SK-N-SH treated with all-trans-retinoic acid at 6 μM for 48 hours (cell line): ENCODE data around the gene EEA1.

Experiments used
- ATAC-seq: fragments of 200-7000 bp; cut with Tn5 transposase; 3 replicates; pipeline ENCODE4 v1.9.1; 2020; ENCODE audit warnings: mild to moderate bottlenecking, moderate library complexity
- BACH2 ChIP-seq: fragments of 250-450 bp; sonication (Bioruptor Pico); IDR thresholded peaks from 2 replicates; pipeline ENCODE4 v1.9.0; 2021; ENCODE audit warnings: mild to moderate bottlenecking, borderline replicate concordance
- CREB5 ChIP-seq: fragments of 250-450 bp; sonication (Bioruptor Pico); IDR thresholded peaks from 2 replicates; pipeline ENCODE4 v1.5.1; 2020; ENCODE audit warnings: low read depth, mild to moderate bottlenecking, moderate library complexity
- CSDC2 ChIP-seq: fragments of 250-450 bp; sonication (Bioruptor Pico); IDR thresholded peaks from 2 replicates; pipeline ENCODE4 v1.5.0; 2020; ENCODE audit warnings: mild to moderate bottlenecking, moderate library complexity
- CSRNP3 ChIP-seq: fragments of 250-450 bp; sonication (Bioruptor Pico); IDR thresholded peaks from 2 replicates; pipeline ENCODE4 v1.5.1; 2021; ENCODE audit warnings: mild to moderate bottlenecking, moderate library complexity
- ESRRG ChIP-seq: fragments of 250-450 bp; sonication (Bioruptor Pico); IDR thresholded peaks from 2 replicates; pipeline ENCODE4 v1.6.1; 2021; ENCODE audit warnings: mild to moderate bottlenecking
- GLIS3 ChIP-seq: fragments of 250-450 bp; sonication (Bioruptor Pico); IDR thresholded peaks from 2 replicates; pipeline ENCODE4 v1.5.0; 2020; ENCODE audit warnings: mild to moderate bottlenecking, moderate library complexity
- ISL1 ChIP-seq: fragments of 250-450 bp; sonication (Bioruptor Pico); IDR thresholded peaks from 2 replicates; pipeline ENCODE4 v2.1.2; 2022; ENCODE audit warnings: mild to moderate bottlenecking, moderate library complexity
- OSR1 ChIP-seq: fragments of 250-450 bp; sonication (Bioruptor Pico); IDR thresholded peaks from 2 replicates; pipeline ENCODE4 v1.8.0; 2022; ENCODE audit warnings: moderate library complexity, mild to moderate bottlenecking, inconsistent platforms
- PATZ1 ChIP-seq: fragments of 250-450 bp; sonication (Bioruptor Pico); IDR thresholded peaks from 2 replicates; pipeline ENCODE4 v1.8.0; 2020; ENCODE audit warnings: mild to moderate bottlenecking, moderate library complexity, borderline replicate concordance
- POU6F1 ChIP-seq: fragments of 250-450 bp; sonication (Bioruptor Pico); IDR thresholded peaks from 2 replicates; pipeline ENCODE4 v1.8.0; 2021; ENCODE audit warnings: low read depth, mild to moderate bottlenecking, moderate library complexity, borderline replicate concordance
- PPARA ChIP-seq: fragments of 250-450 bp; sonication (Bioruptor Pico); IDR thresholded peaks from 2 replicates; pipeline ENCODE4 v1.5.0; 2020; ENCODE audit warnings: mild to moderate bottlenecking, borderline replicate concordance
- RARB ChIP-seq: fragments of 250-450 bp; sonication (Bioruptor Pico); IDR thresholded peaks from 2 replicates; pipeline ENCODE4 v1.8.0; 2021; ENCODE audit warnings: mild to moderate bottlenecking, moderate library complexity
- SNAI2 ChIP-seq: fragments of 250-450 bp; sonication (Bioruptor Pico); IDR thresholded peaks from 2 replicates; pipeline ENCODE4 v1.5.0; 2020; ENCODE audit warnings: mild to moderate bottlenecking, moderate library complexity
- TCF4 ChIP-seq: fragments of 250-450 bp; sonication (Bioruptor Pico); IDR thresholded peaks from 2 replicates; pipeline ENCODE4 v1.8.0; 2021; ENCODE audit warnings: mild to moderate bottlenecking, moderate library complexity, borderline replicate concordance
- TOX ChIP-seq: fragments of 250-450 bp; sonication (Bioruptor Pico); IDR thresholded peaks from 2 replicates; pipeline ENCODE4 v1.8.0; 2021; ENCODE audit warnings: mild to moderate bottlenecking, moderate library complexity, borderline replicate concordance
- TSHZ2 ChIP-seq: fragments of 250-450 bp; sonication (Bioruptor Pico); IDR thresholded peaks from 2 replicates; pipeline ENCODE4 v1.5.0; 2020; ENCODE audit warnings: mild to moderate bottlenecking, moderate library complexity
- ZC3H10 ChIP-seq: fragments of 250-450 bp; sonication (Bioruptor Pico); IDR thresholded peaks from 2 replicates; pipeline ENCODE4 v1.5.1; 2021; ENCODE audit warnings: mild to moderate bottlenecking, moderate library complexity
- ZFP3 ChIP-seq: fragments of 250-450 bp; sonication (Bioruptor Pico); IDR thresholded peaks from 2 replicates; pipeline ENCODE4 v1.5.0; 2020; ENCODE audit warnings: mild to moderate bottlenecking, moderate library complexity
- ZFP30 ChIP-seq: fragments of 450-650 bp; formaldehyde crosslinking; IDR thresholded peaks from 2 replicates; pipeline ENCODE4 v1.5.0; 2022; ENCODE audit warnings: mild to moderate bottlenecking, moderate library complexity
- ZNF565 ChIP-seq: fragments of 450-650 bp; formaldehyde crosslinking; conservative IDR thresholded peaks from 2 replicates; pipeline ENCODE4 v1.5.0; 2020; ENCODE audit warnings: low read depth, mild to moderate bottlenecking, moderate library complexity
- ZNF70 ChIP-seq: fragments of 450-650 bp; formaldehyde crosslinking; IDR thresholded peaks from 2 replicates; pipeline ENCODE4 v1.5.0; 2020; ENCODE audit warnings: mild to moderate bottlenecking, moderate library complexity
- ZNF8 ChIP-seq: fragments of 450-650 bp; formaldehyde crosslinking; IDR thresholded peaks from 2 replicates; pipeline ENCODE4 v1.5.0; 2020; ENCODE audit warnings: mild to moderate bottlenecking, moderate library complexity

EEA1 gene

GRCh38 chr12:92771001-92771400, 158.1 kb downstream of the EEA1 start:
- no peak for ATAC-seq
- no peak for TF ChIP-seq PATZ1 (CRISPR knock-in tag)
- no peak for TF ChIP-seq ZC3H10 (CRISPR knock-in tag)
- no peak for TF ChIP-seq TSHZ2 (CRISPR knock-in tag)
- TF ChIP-seq PPARA (CRISPR knock-in tag), result no peak
- no peak for TF ChIP-seq RARB (CRISPR knock-in tag)
- no peak for TF ChIP-seq ZNF70 (CRISPR knock-in tag)
- TF ChIP-seq ZFP30, result no peak
- no peak for TF ChIP-seq GLIS3 (CRISPR knock-in tag)
- TF ChIP-seq CSDC2 (CRISPR knock-in tag), result no peak
- TF ChIP-seq ESRRG (CRISPR knock-in tag), result no peak
- TF ChIP-seq TOX (CRISPR knock-in tag), result no peak
- no peak for TF ChIP-seq POU6F1 (CRISPR knock-in tag)
- no peak for TF ChIP-seq TCF4 (CRISPR knock-in tag)
- no peak for TF ChIP-seq ZNF8 (CRISPR knock-in tag)
- no peak for TF ChIP-seq ZNF565 (CRISPR knock-in tag)
- no peak for TF ChIP-seq SNAI2 (CRISPR knock-in tag)

GRCh38 chr12:92769124-92769901, 159.8 kb downstream of the EEA1 start:
- no peak for ATAC-seq
- no peak for TF ChIP-seq CREB5 (CRISPR knock-in tag)
- no peak for TF ChIP-seq PPARA (CRISPR knock-in tag)
- TF ChIP-seq ZFP3 (CRISPR knock-in tag), result no peak
- no peak for TF ChIP-seq RARB (CRISPR knock-in tag)

- TF ChIP-seq TOX (CRISPR knock-in tag), result no peak
- TF ChIP-seq ISL1 (CRISPR knock-in tag), result no peak
- no peak for TF ChIP-seq ESRRG (CRISPR knock-in tag)
- no peak for TF ChIP-seq TCF4 (CRISPR knock-in tag)
- no peak for TF ChIP-seq CSRNP3 (CRISPR knock-in tag)
- TF ChIP-seq BACH2 (CRISPR knock-in tag), result no peak
- no peak for TF ChIP-seq RARB (CRISPR knock-in tag)
- no peak for TF ChIP-seq TSHZ2 (CRISPR knock-in tag)
- TF ChIP-seq OSR1 (CRISPR knock-in tag), result no peak
- no peak for TF ChIP-seq PPARA (CRISPR knock-in tag)
- no peak; the same call in 2 of the 3 replicates for ATAC-seq
These were observed 163.2 kb downstream of the EEA1 start for GRCh38 chr12:92765871-92766270.
